Naive B cell (primary cell): ENCODE measurements around the gene DBP. TPM values are rescaled to one million over a fixed set of nuclear protein-coding genes. Genes with fewer than 3 reads are reported as not detected.
A peak's percentile ranks its signal among the peaks of the same experiment; 100 is the strongest.

ENCODE experiments used
- ATAC-seq, 2 donors: fragments of 150-1000 bp; cut with Tn5 transposase; 2 replicates each; pipeline ENCODE4 v1.10.0; 2021; ENCODE audit warnings: low read depth in 2 of 2, mild to moderate bottlenecking in 2 of 2, moderate library complexity in 2 of 2
- DNase-seq: peaks from one replicate; pipeline ENCODE4 v3.0.0; 2022
- H3K27ac Mint-ChIP-seq, 6 donors: one replicate each; pipeline ENCODE4 v1.8.0; 2020 to 2022; ENCODE audit warnings: mild to moderate bottlenecking in 6 of 6, mixed read lengths in 6 of 6, moderate library complexity in 5 of 6, inconsistent platforms in 2 of 6
- H3K27me3 Mint-ChIP-seq, 3 donors: one replicate each; pipeline ENCODE4 v1.8.0; 2021 to 2022; ENCODE audit warnings: mixed read lengths in 3 of 3, mild to moderate bottlenecking in 1 of 3
- H3K36me3 Mint-ChIP-seq, 2 donors: one replicate each; pipeline ENCODE4 v1.8.0; 2020 to 2022; ENCODE audit warnings: mixed read lengths in 2 of 2, inconsistent platforms in 1 of 2, mild to moderate bottlenecking in 1 of 2
- H3K4me1 Mint-ChIP-seq, 3 donors: one replicate each; pipeline ENCODE4 v1.8.0; 2020 to 2022; ENCODE audit warnings: mixed read lengths in 3 of 3, inconsistent platforms in 1 of 3, mild to moderate bottlenecking in 1 of 3, moderate library complexity in 1 of 3
- H3K4me3 Mint-ChIP-seq, 8 donors: one replicate each; pipeline ENCODE4 v1.8.0; 2020 to 2022; ENCODE audit warnings: mild to moderate bottlenecking in 8 of 8, mixed read lengths in 8 of 8, moderate library complexity in 8 of 8, inconsistent platforms in 2 of 8
- H3K9me3 Mint-ChIP-seq, 7 donors: one replicate each; pipeline ENCODE4 v1.8.0; 2020 to 2022; ENCODE audit warnings: mixed read lengths in 7 of 7, mild to moderate bottlenecking in 5 of 7, inconsistent platforms in 2 of 7, moderate library complexity in 1 of 7
- polyA plus RNA-seq, 6 donors: library from polyadenylated mRNA; unstranded; fragments of 300-500 nt; fragmentation: Illumina TruSeq; gene quantifications; one replicate each; pipeline ENCODE4 v1.2.3, GENCODE V29; 2021; ENCODE audit warnings: low read depth in 6 of 6

The DBP gene
- polyA plus RNA-seq, 6 donors from 2014 or later = 27.6 to 73.8 (median 46.4) TPM

GRCh38 chr19:48673436-48674100, 36.4 kb upstream of the DBP start:
- Mint-ChIP-seq H3K4me1 (peaks cover 14 to 17% (median 15%) of the 10 kb centered on the region in 3 donors), H3K27me3 (peaks cover 0 to 5% (median 3%) of the 10 kb centered on the region in 3 donors), H3K27ac (peak overlapping the region in 1 of 6 donors; percentile 8), H3K4me3 (no peak overlapping the region), H3K9me3 (peaks cover 0 to 11% (median 0%) of the 10 kb centered on the region in 7 donors), H3K36me3 (no peaks in the 10 kb centered on the region)
- no peak for ATAC-seq
- DNase-seq = no peak

GRCh38 chr19:48672994-48673393, 35.8 kb upstream of the DBP start, which contains the start of gene NTN5:
TSS of gene NTN5 (minus strand) at chr19:48673017. CDS start at chr19:48670986, 2,031 bp downstream.
- Mint-ChIP-seq H3K27ac (peak within 1 kb of the TSS in 2 of 6 donors; percentile 28 to 65), H3K36me3 (no peaks in the 10 kb centered on the region), H3K27me3 (peaks cover 0 to 5% (median 3%) of the 10 kb centered on the region in 3 donors), H3K9me3 (peaks cover 0 to 12% (median 0%) of the 10 kb centered on the region in 7 donors), H3K4me1 (peaks cover 14 to 17% (median 15%) of the 10 kb centered on the region in 3 donors), H3K4me3 (no peak within 1 kb of the TSS)
- ATAC-seq (no peak), DNase-seq (no peak)

GRCh38 chr19:48671446-48671995, 34.3 kb upstream of the DBP start:
- ATAC-seq = no peak
- peaks cover 0 to 5% (median 3%) of the 10 kb centered on the region in 3 donors for H3K27me3 Mint-ChIP-seq
- H3K9me3 Mint-ChIP-seq = peaks cover 0 to 12% (median 0%) of the 10 kb centered on the region in 7 donors
- no peak overlapping the region for H3K4me3 Mint-ChIP-seq
- peak overlapping the region in 1 of 6 donors; percentile 85 for H3K27ac Mint-ChIP-seq
- H3K36me3 Mint-ChIP-seq = no peaks in the 10 kb centered on the region
- no peak for DNase-seq
- peaks cover 14 to 17% (median 15%) of the 10 kb centered on the region in 3 donors for H3K4me1 Mint-ChIP-seq

- Mint-ChIP-seq H3K36me3 (no peaks in the 10 kb centered on the region), H3K4me1 (peaks cover 14 to 17% (median 15%) of the 10 kb centered on the region in 3 donors), H3K4me3 (peak overlapping the region in 1 of 8 donors; percentile 52), H3K27ac (peak overlapping the region in 1 of 6 donors; percentile 85), H3K9me3 (peaks cover 0 to 12% (median 0%) of the 10 kb centered on the region in 7 donors), H3K27me3 (peaks cover 0 to 5% (median 3%) of the 10 kb centered on the region in 3 donors)
- DNase-seq (no peak), ATAC-seq (no peak)
Measured at GRCh38 chr19:48670699-48671445, 33.7 kb upstream of the DBP start.

GRCh38 chr19:48669903-48670668, 32.9 kb upstream of the DBP start:
- Mint-ChIP-seq H3K27ac (peak overlapping the region in 1 of 6 donors; percentile 66), H3K4me1 (peaks cover 8 to 11% (median 10%) of the 10 kb centered on the region in 3 donors), H3K9me3 (peaks cover 0 to 12% (median 0%) of the 10 kb centered on the region in 7 donors), H3K36me3 (no peaks in the 10 kb centered on the region), H3K4me3 (no peak overlapping the region), H3K27me3 (no peaks in the 10 kb centered on the region)
- ATAC-seq (no peak), DNase-seq (no peak)

GRCh38 chr19:48668761-48669160, 31.6 kb upstream of the DBP start:
- Mint-ChIP-seq H3K36me3 (no peaks in the 10 kb centered on the region), H3K4me3 (no peak overlapping the region), H3K9me3 (peaks cover 0 to 12% (median 0%) of the 10 kb centered on the region in 7 donors), H3K4me1 (peaks cover 5 to 10% (median 7%) of the 10 kb centered on the region in 3 donors), H3K27ac (peak overlapping the region in 3 of 6 donors; percentile 4 to 90 (median 54)), H3K27me3 (no peaks in the 10 kb centered on the region)
- ATAC-seq (no peak), DNase-seq (no peak)

GRCh38 chr19:48668332-48668731, 31.2 kb upstream of the DBP start:
- peaks cover 5 to 10% (median 7%) of the 10 kb centered on the region in 3 donors for H3K4me1 Mint-ChIP-seq
- DNase-seq (no peak), ATAC-seq (no peak)
- no peaks in the 10 kb centered on the region for H3K36me3 Mint-ChIP-seq
- H3K9me3 Mint-ChIP-seq = peaks cover 0 to 12% (median 0%) of the 10 kb centered on the region in 7 donors
- H3K27ac Mint-ChIP-seq = no peak overlapping the region
- no peak overlapping the region for H3K4me3 Mint-ChIP-seq
- H3K27me3 Mint-ChIP-seq = no peaks in the 10 kb centered on the region

- H3K27ac Mint-ChIP-seq = no peak overlapping the region
- no peaks in the 10 kb centered on the region for H3K27me3 Mint-ChIP-seq
- H3K4me1 Mint-ChIP-seq = peaks cover 10 to 19% (median 15%) of the 10 kb centered on the region in 3 donors
- peaks cover 0 to 12% (median 0%) of the 10 kb centered on the region in 7 donors for H3K9me3 Mint-ChIP-seq
- no peaks in the 10 kb centered on the region for H3K36me3 Mint-ChIP-seq
- no peak overlapping the region for H3K4me3 Mint-ChIP-seq
- ATAC-seq (no peak), DNase-seq (no peak)
Measured at GRCh38 chr19:48665786-48666185, 28.6 kb upstream of the DBP start.

- no peak for ATAC-seq
- Mint-ChIP-seq H3K27me3 (no peaks in the 10 kb centered on the region), H3K36me3 (no peaks in the 10 kb centered on the region), H3K9me3 (peaks cover 0 to 6% (median 0%) of the 10 kb centered on the region in 7 donors), H3K27ac (no peak overlapping the region), H3K4me1 (peaks cover 9 to 20% (median 12%) of the 10 kb centered on the region in 3 donors), H3K4me3 (no peak overlapping the region)
- no peak for DNase-seq
Measured at GRCh38 chr19:48664476-48664875, 27.3 kb upstream of the DBP start.

- H3K4me1 Mint-ChIP-seq = peaks cover 9 to 19% (median 12%) of the 10 kb centered on the region in 3 donors
Measured at GRCh38 chr19:48663667-48664066, 26.5 kb upstream of the DBP start.

GRCh38 chr19:48661711-48662090, 24.5 kb upstream of the DBP start:
- H3K4me1 Mint-ChIP-seq = peaks cover 9 to 19% (median 16%) of the 10 kb centered on the region in 3 donors
- no peak overlapping the region for H3K4me3 Mint-ChIP-seq
- DNase-seq (no peak), ATAC-seq (no peak)
- peak overlapping the region in 1 of 6 donors; percentile 73 for H3K27ac Mint-ChIP-seq
- no peaks in the 10 kb centered on the region for H3K27me3 Mint-ChIP-seq
- H3K36me3 Mint-ChIP-seq = no peaks in the 10 kb centered on the region
- H3K9me3 Mint-ChIP-seq = no peaks in the 10 kb centered on the region

More at GRCh38 chr19:48663667-48664066, 26.5 kb upstream of the DBP start:
- ATAC-seq (no peak), DNase-seq (no peak)
- no peak overlapping the region for H3K27ac Mint-ChIP-seq
- H3K36me3 Mint-ChIP-seq = no peaks in the 10 kb centered on the region
- no peak overlapping the region for H3K4me3 Mint-ChIP-seq
- H3K9me3 Mint-ChIP-seq = peaks cover 0 to 1% (median 0%) of the 10 kb centered on the region in 7 donors
- H3K27me3 Mint-ChIP-seq = no peaks in the 10 kb centered on the region

- DNase-seq = peak; percentile 89
- Mint-ChIP-seq H3K4me1 (peaks cover 9 to 19% (median 16%) of the 10 kb centered on the region in 3 donors), H3K27ac (peak overlapping the region; percentile 99 to 100 (median 99)), H3K4me3 (peak overlapping the region; percentile 72 to 94 (median 90)), H3K36me3 (no peaks in the 10 kb centered on the region), H3K27me3 (no peaks in the 10 kb centered on the region), H3K9me3 (no peaks in the 10 kb centered on the region)
- peak; percentile 93 to 95 for ATAC-seq
Measured at GRCh38 chr19:48660852-48661710, 23.9 kb upstream of the DBP start.
